ENCODE data around the gene ZNF74. TPM values are rescaled to one million over a fixed set of nuclear protein-coding genes. Genes with fewer than 3 reads are reported as not detected.
"Not testable (repeated sequence)": the region's sequence is repeated elsewhere in the genome, so short reads cannot be mapped to it uniquely, and the experiment has no call there.

The ZNF74 gene
- 15.6 and 15.7 TPM in 2 replicates for total RNA-seq
- 11.1 and 17.9 TPM in 2 replicates for polyA plus RNA-seq

- Histone ChIP-seq H3K9me3 (ENCODE audit: low read depth) (no peaks in the 10 kb centered on the region), H3K79me2 (peaks cover 44% of the 10 kb centered on the region), H3K4me3 (peak within 1 kb of the TSS; percentile 85), H3K4me1 (ENCODE audit: insufficient read depth) (peaks cover 28% of the 10 kb centered on the region), H2AFZ (peak within 1 kb of the TSS; percentile 90), H3K9me2 (replicated peaks; ENCODE audit: insufficient read depth) (no peaks in the 10 kb centered on the region), H3K36me3 (replicated peaks; ENCODE audit: insufficient read depth, low read depth) (no peaks in the 10 kb centered on the region), H3K4me2 (peak within 1 kb of the TSS; percentile 82), H3K27me3 (no peaks in the 10 kb centered on the region), H3K27ac (peak within 1 kb of the TSS; percentile 89), H4K20me1 (ENCODE audit: insufficient read depth, poor library complexity, severe bottlenecking) (peaks cover 6% of the 10 kb centered on the region)
- TF ChIP-seq EZH2 (IDR thresholded peaks at IDR 0.05; ENCODE audit: borderline replicate concordance) (no peak), EZH2phosphoT487 (IDR thresholded peaks at IDR 0.05; ENCODE audit: low read depth, severe bottlenecking, unreplicated experiment) (no peak)
- TF ChIP-seq, protein P1, sequence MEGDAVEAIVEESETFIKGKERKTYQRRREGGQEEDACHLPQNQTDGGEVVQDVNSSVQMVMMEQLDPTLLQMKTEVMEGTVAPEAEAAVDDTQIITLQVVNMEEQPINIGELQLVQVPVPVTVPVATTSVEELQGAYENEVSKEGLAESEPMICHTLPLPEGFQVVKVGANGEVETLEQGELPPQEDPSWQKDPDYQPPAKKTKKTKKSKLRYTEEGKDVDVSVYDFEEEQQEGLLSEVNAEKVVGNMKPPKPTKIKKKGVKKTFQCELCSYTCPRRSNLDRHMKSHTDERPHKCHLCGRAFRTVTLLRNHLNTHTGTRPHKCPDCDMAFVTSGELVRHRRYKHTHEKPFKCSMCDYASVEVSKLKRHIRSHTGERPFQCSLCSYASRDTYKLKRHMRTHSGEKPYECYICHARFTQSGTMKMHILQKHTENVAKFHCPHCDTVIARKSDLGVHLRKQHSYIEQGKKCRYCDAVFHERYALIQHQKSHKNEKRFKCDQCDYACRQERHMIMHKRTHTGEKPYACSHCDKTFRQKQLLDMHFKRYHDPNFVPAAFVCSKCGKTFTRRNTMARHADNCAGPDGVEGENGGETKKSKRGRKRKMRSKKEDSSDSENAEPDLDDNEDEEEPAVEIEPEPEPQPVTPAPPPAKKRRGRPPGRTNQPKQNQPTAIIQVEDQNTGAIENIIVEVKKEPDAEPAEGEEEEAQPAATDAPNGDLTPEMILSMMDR (IDR thresholded peaks at IDR 0.05; ENCODE audit: poor library complexity), result no peak
- WGBS (ENCODE audit: low lambda C conversion rate, missing lambda C conversion rate), result 5% methylated on average over 67 of the region's 71 CpGs
- DNase-seq (ENCODE audit: low spot score), result peak; percentile 96
Observed at GRCh38 chr22:20393705-20394476, at the start of gene ZNF74. Gene ZNF74, plus strand, starts transcription at chr22:20394151. Its CDS starts 478 bp downstream, at chr22:20394629.

DNA sequence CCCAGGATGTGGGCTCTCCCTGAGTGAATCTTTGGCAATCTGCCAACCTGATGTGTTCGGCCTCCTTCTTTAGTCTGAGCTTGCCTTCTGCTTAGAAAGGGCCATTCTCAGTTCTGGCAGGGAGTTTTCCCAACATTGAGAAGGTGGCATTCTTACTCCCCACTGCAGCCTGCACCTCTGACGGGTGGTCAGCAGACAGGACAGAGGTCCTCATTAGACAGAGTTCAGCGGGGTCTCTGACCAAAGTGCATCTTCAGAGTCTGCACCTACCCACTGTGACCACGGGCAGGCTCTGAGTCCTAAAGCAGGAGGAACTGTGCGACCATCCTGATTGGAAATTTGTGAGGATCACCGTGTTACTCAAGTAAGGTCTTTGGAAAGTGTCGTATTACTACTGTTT lies 47.4 kb upstream of the ZNF74 start:
- H3K9me2 ChIP-seq (replicated peaks; ENCODE audit: insufficient read depth); H3K79me2 ChIP-seq; H3K4me2 ChIP-seq; H3K27ac ChIP-seq; H3K9me3 ChIP-seq (ENCODE audit: low read depth); H2AFZ ChIP-seq; H3K27me3 ChIP-seq; H3K4me1 ChIP-seq (ENCODE audit: insufficient read depth); H3K36me3 ChIP-seq (replicated peaks; ENCODE audit: insufficient read depth, low read depth); H3K4me3 ChIP-seq; DNase-seq (ENCODE audit: low spot score); H4K20me1 ChIP-seq (ENCODE audit: insufficient read depth, poor library complexity, severe bottlenecking): not testable (repeated sequence)
- WGBS (ENCODE audit: low lambda C conversion rate, missing lambda C conversion rate), result 91% methylated on average over 3 of the region's 7 CpGs

DNA sequence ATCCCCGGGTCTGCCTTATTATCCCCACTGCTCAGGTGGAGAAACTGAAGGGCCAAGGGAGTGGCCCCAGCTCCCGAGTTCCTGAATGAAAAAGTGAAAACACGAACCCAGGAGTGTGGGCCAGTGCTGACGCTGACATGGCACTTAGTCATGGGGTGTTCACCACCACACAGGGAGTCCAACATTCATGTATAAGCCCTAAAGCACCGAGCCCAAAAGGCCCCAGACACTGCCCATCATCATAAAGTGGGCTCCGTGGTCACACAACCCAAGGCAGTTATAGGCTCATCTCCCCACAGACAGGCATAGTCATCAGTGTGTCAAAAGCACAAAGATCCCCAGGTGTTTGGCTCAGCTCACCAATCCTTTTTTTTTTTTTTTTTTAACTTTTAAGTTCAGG lies 41.4 kb upstream of the ZNF74 start:
- H3K27me3 ChIP-seq; H3K9me2 ChIP-seq (replicated peaks; ENCODE audit: insufficient read depth); H4K20me1 ChIP-seq (ENCODE audit: insufficient read depth, poor library complexity, severe bottlenecking); H3K79me2 ChIP-seq; H3K36me3 ChIP-seq (replicated peaks; ENCODE audit: insufficient read depth, low read depth); DNase-seq (ENCODE audit: low spot score); H3K4me1 ChIP-seq (ENCODE audit: insufficient read depth); H3K4me2 ChIP-seq; H3K4me3 ChIP-seq; H2AFZ ChIP-seq; H3K9me3 ChIP-seq (ENCODE audit: low read depth); H3K27ac ChIP-seq: not testable (repeated sequence)
- WGBS (ENCODE audit: low lambda C conversion rate, missing lambda C conversion rate), result 87% methylated on average over 6 of the region's 6 CpGs

GRCh38 chr22:20354238-20354975 lies 39.5 kb upstream of the ZNF74 start:
- Histone ChIP-seq H4K20me1 (ENCODE audit: insufficient read depth, poor library complexity, severe bottlenecking) (no peaks in the 10 kb centered on the region), H3K36me3 (replicated peaks; ENCODE audit: insufficient read depth, low read depth) (no peaks in the 10 kb centered on the region), H2AFZ (no peak overlapping the region), H3K4me2 (no peak overlapping the region), H3K79me2 (no peaks in the 10 kb centered on the region), H3K4me1 (ENCODE audit: insufficient read depth) (no peaks in the 10 kb centered on the region), H3K9me3 (ENCODE audit: low read depth) (no peaks in the 10 kb centered on the region), H3K27ac (no peak overlapping the region), H3K4me3 (no peak overlapping the region), H3K27me3 (no peaks in the 10 kb centered on the region), H3K9me2 (replicated peaks; ENCODE audit: insufficient read depth) (no peaks in the 10 kb centered on the region)
- WGBS (ENCODE audit: low lambda C conversion rate, missing lambda C conversion rate), result 95% methylated on average over 39 of the region's 81 CpGs
- TF ChIP-seq EZH2 (IDR thresholded peaks at IDR 0.05; ENCODE audit: borderline replicate concordance), result no peak
- TF ChIP-seq, protein P1 (IDR thresholded peaks at IDR 0.05; ENCODE audit: poor library complexity), result no peak
- no peak for DNase-seq (ENCODE audit: low spot score)

DNA sequence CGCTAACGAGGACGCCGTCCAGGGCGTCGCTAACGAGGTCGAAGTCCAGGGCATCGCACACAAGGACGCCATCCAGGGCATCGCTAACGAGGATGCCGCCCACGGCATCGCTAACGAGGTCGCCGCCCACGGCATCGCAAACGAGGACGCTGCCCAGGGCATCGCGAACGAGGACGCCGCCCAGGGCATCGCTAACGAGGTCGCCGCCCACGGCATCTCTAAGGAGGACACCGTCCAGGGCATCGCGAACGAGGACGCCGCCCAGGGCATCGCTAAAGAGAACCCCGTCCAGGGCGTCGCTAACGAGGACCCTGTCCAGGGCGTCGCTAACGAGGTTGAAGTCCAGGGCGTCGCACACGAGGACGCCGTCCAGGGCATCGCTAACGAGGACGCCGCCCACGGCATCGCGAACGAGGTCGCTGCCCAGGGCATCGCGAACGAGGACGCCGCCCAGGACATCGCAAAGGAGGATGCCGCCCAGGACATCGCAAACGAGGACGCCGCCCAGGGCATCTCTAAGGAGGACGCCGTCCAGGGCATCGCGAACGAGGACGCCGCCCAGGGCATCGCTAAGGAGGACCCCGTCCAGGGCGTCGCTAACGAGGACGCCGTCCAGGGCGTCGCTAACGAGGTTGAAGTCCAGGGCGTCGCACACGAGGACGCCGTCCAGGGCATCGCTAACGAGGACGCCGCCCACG lies 37.9 kb upstream of the ZNF74 start:
- not testable (repeated sequence) for H3K27me3 ChIP-seq; H4K20me1 ChIP-seq (ENCODE audit: insufficient read depth, poor library complexity, severe bottlenecking); H3K9me2 ChIP-seq (replicated peaks; ENCODE audit: insufficient read depth); H3K27ac ChIP-seq; H3K9me3 ChIP-seq (ENCODE audit: low read depth); H3K79me2 ChIP-seq; H3K36me3 ChIP-seq (replicated peaks; ENCODE audit: insufficient read depth, low read depth); H3K4me2 ChIP-seq; DNase-seq (ENCODE audit: low spot score); H3K4me3 ChIP-seq; H3K4me1 ChIP-seq (ENCODE audit: insufficient read depth); H2AFZ ChIP-seq
- 100% methylated on average over 3 of the region's 98 CpGs for whole genome bisulfite sequencing (ENCODE audit: low lambda C conversion rate, missing lambda C conversion rate)

GRCh38 chr22:20356906-20357305 lies 37.0 kb upstream of the ZNF74 start:
- not testable (repeated sequence) for H3K9me3 ChIP-seq (ENCODE audit: low read depth); H4K20me1 ChIP-seq (ENCODE audit: insufficient read depth, poor library complexity, severe bottlenecking); H2AFZ ChIP-seq; DNase-seq (ENCODE audit: low spot score); H3K27ac ChIP-seq; H3K79me2 ChIP-seq; H3K4me2 ChIP-seq; H3K27me3 ChIP-seq; H3K9me2 ChIP-seq (replicated peaks; ENCODE audit: insufficient read depth); H3K4me1 ChIP-seq (ENCODE audit: insufficient read depth); H3K36me3 ChIP-seq (replicated peaks; ENCODE audit: insufficient read depth, low read depth); H3K4me3 ChIP-seq
- 100% methylated on average over 23 of the region's 66 CpGs for WGBS (ENCODE audit: low lambda C conversion rate, missing lambda C conversion rate)
